Measurements from ENCODE around the gene ARHGAP12. TPM values are rescaled to one million over a fixed set of nuclear protein-coding genes. Genes with fewer than 3 reads are reported as not detected.

ARHGAP12 gene
- total RNA-seq, 2 experiments from 2014 or later: 11.8 to 14.5 TPM

DNA sequence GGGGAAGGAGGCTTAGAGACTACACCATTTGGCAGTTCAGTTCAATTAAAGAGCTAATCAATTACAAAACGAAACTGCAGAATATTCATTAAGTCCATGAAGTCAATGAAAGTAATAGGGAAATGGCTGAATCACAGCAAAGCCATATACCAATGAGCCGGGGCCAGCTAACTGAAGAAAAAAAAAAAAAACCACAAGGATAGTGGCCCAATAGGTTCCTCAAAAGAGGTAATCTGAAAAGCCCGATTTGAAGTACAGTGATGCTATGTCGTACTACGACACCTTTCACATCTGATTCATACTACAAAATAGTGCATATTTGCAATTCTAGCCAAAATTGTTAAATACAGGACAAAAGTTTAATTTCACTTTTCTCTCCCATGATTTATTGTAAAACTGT is 2.5 kb downstream of the ARHGAP12 start:
- intact Hi-C loops (cut with micrococcal nuclease; ENCODE audit: unreplicated experiment): loop anchor here (5.0 to 10.0 kb wide), 5 partner anchors 131 to 1219 kb away; partner anchors contain the start of genes CCDC7, EPC1 and KIF5B
- DNase-seq (ENCODE audit: low spot score): no peak
- Histone ChIP-seq H3K9me3 (ENCODE audit: low read length) (peaks cover 10% of the 10 kb centered on the region; the same call in 1 of the 2 replicates), H3K9me2 (ENCODE audit: insufficient read depth, low read length) (no peaks in the 10 kb centered on the region), H3K79me2 (ENCODE audit: insufficient read depth, low read depth, low read length) (peaks cover 57% of the 10 kb centered on the region; the same call in 1 of the 2 replicates), H3K36me3 (ENCODE audit: insufficient read depth, low read length) (peaks cover 10% of the 10 kb centered on the region; the same call in 1 of the 2 replicates), H2AFZ (ENCODE audit: low read length) (no peak overlapping the region), H3K4me3 (ENCODE audit: low read depth, low read length, poor library complexity, severe bottlenecking) (no peak overlapping the region), H3K27ac (ENCODE audit: low read depth, low read length, poor library complexity, severe bottlenecking) (no peak overlapping the region), H3K4me1 (ENCODE audit: insufficient read depth, low read length, poor library complexity, severe bottlenecking) (peaks cover 52% of the 10 kb centered on the region), H4K20me1 (ENCODE audit: insufficient read depth, low read length) (peaks cover 4% of the 10 kb centered on the region; the same call in 1 of the 2 replicates), H3K4me2 (ENCODE audit: low read length) (peak overlapping the region; percentile 41)
- CTCF ChIA-PET (ENCODE audit: unreplicated experiment): interaction anchor here (0.6 kb wide), 1 partner anchor 1207 kb away, joined by 4 read pairs; no protein-coding TSS in a partner anchor
- POLR2A ChIA-PET: interaction anchor here (0.5 to 0.7 kb wide), 3 partner anchors 11 to 378 kb away, joined by 3 to 5 read pairs (median 4); no protein-coding TSS in a partner anchor
- no peak for TF ChIP-seq EZH2phosphoT487 (IDR thresholded peaks at IDR 0.05; ENCODE audit: borderline replicate concordance, low read depth, low read length)
- TF ChIP-seq CTCF (conservative IDR thresholded peaks at IDR 0.05; ENCODE audit: low read length): no peak
- TSS peak; percentile 47 for BruUV-seq (replicated peaks)

- no peak overlapping the region for H3K4me2 ChIP-seq (ENCODE audit: low read length)
- H3K79me2 ChIP-seq (ENCODE audit: insufficient read depth, low read depth, low read length): peaks cover 66% of the 10 kb centered on the region; the same call in 1 of the 2 replicates
- peaks cover 10% of the 10 kb centered on the region; the same call in 1 of the 2 replicates for H3K9me3 ChIP-seq (ENCODE audit: low read length)
- DNase-seq (ENCODE audit: low spot score): no peak
- H3K36me3 ChIP-seq (ENCODE audit: insufficient read depth, low read length): peaks cover 10% of the 10 kb centered on the region; the same call in 1 of the 2 replicates
- no peaks in the 10 kb centered on the region for H3K9me2 ChIP-seq (ENCODE audit: insufficient read depth, low read length)
- POLR2A ChIA-PET: interaction anchor here (0.6 kb wide), 1 partner anchor 42 kb away, joined by 3 read pairs; no protein-coding TSS in a partner anchor
- H2AFZ ChIP-seq (ENCODE audit: low read length): no peak overlapping the region
- intact Hi-C loops (cut with micrococcal nuclease; ENCODE audit: unreplicated experiment): loop anchor here (5.0 to 10.0 kb wide), 5 partner anchors 132 to 1218 kb away; partner anchors contain the start of genes CCDC7, EPC1 and KIF5B
- no peak overlapping the region for H3K27ac ChIP-seq (ENCODE audit: low read depth, low read length, poor library complexity, severe bottlenecking)
- no TSS peak for BruUV-seq (replicated peaks)
- H3K4me3 ChIP-seq (ENCODE audit: low read depth, low read length, poor library complexity, severe bottlenecking): no peak overlapping the region
- peaks cover 4% of the 10 kb centered on the region; the same call in 1 of the 2 replicates for H4K20me1 ChIP-seq (ENCODE audit: insufficient read depth, low read length)
- CTCF ChIA-PET (ENCODE audit: unreplicated experiment): no interaction called here
- TF ChIP-seq EZH2phosphoT487 (IDR thresholded peaks at IDR 0.05; ENCODE audit: borderline replicate concordance, low read depth, low read length) (no peak), CTCF (conservative IDR thresholded peaks at IDR 0.05; ENCODE audit: low read length) (no peak)
- peaks cover 50% of the 10 kb centered on the region for H3K4me1 ChIP-seq (ENCODE audit: insufficient read depth, low read length, poor library complexity, severe bottlenecking)
Observed at GRCh38 chr10:31924833-31925232, 3.8 kb downstream of the ARHGAP12 start.

GRCh38 chr10:31923389-31923788 is 5.2 kb downstream of the ARHGAP12 start:
- no peak for DNase-seq (ENCODE audit: low spot score)
- Histone ChIP-seq H3K9me3 (ENCODE audit: low read length) (peaks cover 10% of the 10 kb centered on the region; the same call in 1 of the 2 replicates), H3K36me3 (ENCODE audit: insufficient read depth, low read length) (peaks cover 10% of the 10 kb centered on the region; the same call in 1 of the 2 replicates), H4K20me1 (ENCODE audit: insufficient read depth, low read length) (peaks cover 4% of the 10 kb centered on the region; the same call in 1 of the 2 replicates), H3K79me2 (ENCODE audit: insufficient read depth, low read depth, low read length) (peaks cover 77% of the 10 kb centered on the region; the same call in 1 of the 2 replicates), H3K4me1 (ENCODE audit: insufficient read depth, low read length, poor library complexity, severe bottlenecking) (peaks cover 54% of the 10 kb centered on the region), H3K4me3 (ENCODE audit: low read depth, low read length, poor library complexity, severe bottlenecking) (no peak overlapping the region), H3K4me2 (ENCODE audit: low read length) (no peak overlapping the region), H3K9me2 (ENCODE audit: insufficient read depth, low read length) (no peaks in the 10 kb centered on the region), H3K27ac (ENCODE audit: low read depth, low read length, poor library complexity, severe bottlenecking) (no peak overlapping the region), H2AFZ (ENCODE audit: low read length) (no peak overlapping the region)
- POLR2A ChIA-PET: interaction anchor here (1.1 to 1.4 kb wide), 2 partner anchors 13 to 27 kb away, joined by 3 to 6 read pairs; no protein-coding TSS in a partner anchor
- CTCF ChIA-PET (ENCODE audit: unreplicated experiment): no interaction called here
- no peak for TF ChIP-seq EZH2phosphoT487 (IDR thresholded peaks at IDR 0.05; ENCODE audit: borderline replicate concordance, low read depth, low read length)
- TF ChIP-seq CTCF (conservative IDR thresholded peaks at IDR 0.05; ENCODE audit: low read length): no peak
- BruUV-seq (replicated peaks): no TSS peak
- intact Hi-C loops (cut with micrococcal nuclease; ENCODE audit: unreplicated experiment): loop anchor here (10.0 kb wide), 1 partner anchor 421 kb away; the partner anchor contains the start of gene EPC1

Measured in OCI-LY7 (cell line).